Karpas-422 (cell line): ENCODE data around the gene LTO1. TPM values are rescaled to one million over a fixed set of nuclear protein-coding genes. Genes with fewer than 3 reads are reported as not detected.
A peak's percentile ranks its signal among the peaks of the same experiment; 100 is the strongest.

Experiments
- DNase-seq: peaks from one replicate; pipeline ENCODE4 v3.0.0-alpha.2; 2015
- H2AFZ ChIP-seq: fragments of 200-600 bp; sonication (generic); 2 replicates; pipeline ENCODE4 v1.6.1; 2014; ENCODE audit warnings: antibody characterized with exemption, low read length, mixed read lengths
- H3K27ac ChIP-seq: fragments of 200-600 bp; sonication (generic); 2 replicates; pipeline ENCODE4 v1.5.1; 2014; ENCODE audit warnings: mild to moderate bottlenecking, low read length, moderate library complexity
- H3K27me3 ChIP-seq: fragments of 200-600 bp; sonication (generic); 2 replicates; pipeline ENCODE4 v1.6.1; 2014; ENCODE audit warnings: low read length, mixed read lengths
- H3K36me3 ChIP-seq: fragments of 200-600 bp; sonication (generic); 2 replicates; pipeline ENCODE4 v1.6.1; 2014; ENCODE audit warnings: low read length, mixed read lengths; ENCODE audit not compliant: insufficient read depth
- H3K4me1 ChIP-seq: fragments of 200-600 bp; sonication (generic); 2 replicates; pipeline ENCODE4 v1.6.1; 2014; ENCODE audit warnings: mild to moderate bottlenecking, low read length, mixed read lengths
- H3K4me2 ChIP-seq: fragments of 200-600 bp; sonication (generic); 2 replicates; pipeline ENCODE4 v1.6.1; 2014; ENCODE audit warnings: low read length, low read depth, mild to moderate bottlenecking; ENCODE audit not compliant: poor library complexity, severe bottlenecking
- H3K4me3 ChIP-seq: fragments of 200-600 bp; sonication (generic); 2 replicates; pipeline ENCODE4 v1.5.1; 2014; ENCODE audit warnings: mild to moderate bottlenecking, antibody characterized with exemption, low read length, mixed read lengths
- H3K79me2 ChIP-seq: fragments of 200-600 bp; sonication (generic); 2 replicates; pipeline ENCODE4 v1.6.1; 2014; ENCODE audit warnings: mild to moderate bottlenecking, low read length, mixed read lengths
- H3K9ac ChIP-seq: fragments of 200-600 bp; sonication (generic); 2 replicates; pipeline ENCODE4 v1.6.0; 2014; ENCODE audit warnings: low read length
- H3K9me2 ChIP-seq: fragments of 200-600 bp; sonication (generic), shearing (Covaris generic); replicated peaks from 2 replicates; pipeline ENCODE4 v1.6.0; 2014; ENCODE audit warnings: mild to moderate bottlenecking, low read length, moderate library complexity; ENCODE audit not compliant: insufficient read depth
- H3K9me3 ChIP-seq: fragments of 300-700, 200-600 bp; sonication (generic); 2 replicates; pipeline ENCODE4 v1.6.1; 2014; ENCODE audit warnings: low read length, mixed read lengths
- H4K20me1 ChIP-seq: fragments of 200-600 bp; sonication (generic); 2 replicates; pipeline ENCODE4 v1.6.1; 2014; ENCODE audit warnings: mild to moderate bottlenecking, antibody characterized with exemption, low read length, low read depth; ENCODE audit not compliant: insufficient read depth
- total RNA-seq: library from RNA; depleted of rRNA; stranded (reverse); fragments of >200 nt; shearing (Covaris generic); gene quantifications from 2 replicates; pipeline ENCODE4 v1.2.3, GENCODE V29; 2014; ENCODE audit warnings: low replicate concordance

The LTO1 gene
- total RNA-seq, 1 experiment from 2014 or later: 26.2 TPM

DNA sequence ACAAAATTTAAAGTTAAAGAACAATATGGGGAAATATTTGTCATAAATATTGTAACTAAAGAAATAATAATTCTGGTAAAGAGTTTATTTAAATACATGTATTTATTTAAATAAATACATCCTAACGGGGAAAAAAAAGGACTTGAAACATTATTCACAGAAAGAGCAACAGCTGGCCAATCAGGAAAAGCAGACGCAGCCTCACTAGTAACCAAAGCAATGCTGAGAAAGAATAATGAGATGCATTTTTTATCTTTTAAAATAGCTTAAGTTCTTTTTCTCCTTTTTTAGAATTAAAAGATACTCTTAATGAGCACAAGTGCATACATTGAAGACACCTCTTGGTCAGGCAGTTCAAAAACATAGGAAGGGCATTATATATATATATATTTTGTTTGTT lies 2.6 kb upstream of the LTO1 start:
- Histone ChIP-seq H3K9me2 (no peaks in the 10 kb centered on the region), H3K36me3 (no peaks in the 10 kb centered on the region), H4K20me1 (peaks cover 17% of the 10 kb centered on the region), H3K9ac (no peak overlapping the region), H3K4me1 (peaks cover 12% of the 10 kb centered on the region), H2AFZ (no peak overlapping the region), H3K27me3 (no peaks in the 10 kb centered on the region), H3K4me2 (no peak overlapping the region), H3K4me3 (no peak overlapping the region), H3K9me3 (no peaks in the 10 kb centered on the region), H3K79me2 (peaks cover 23% of the 10 kb centered on the region), H3K27ac (no peak overlapping the region)
- no peak for DNase-seq

DNA sequence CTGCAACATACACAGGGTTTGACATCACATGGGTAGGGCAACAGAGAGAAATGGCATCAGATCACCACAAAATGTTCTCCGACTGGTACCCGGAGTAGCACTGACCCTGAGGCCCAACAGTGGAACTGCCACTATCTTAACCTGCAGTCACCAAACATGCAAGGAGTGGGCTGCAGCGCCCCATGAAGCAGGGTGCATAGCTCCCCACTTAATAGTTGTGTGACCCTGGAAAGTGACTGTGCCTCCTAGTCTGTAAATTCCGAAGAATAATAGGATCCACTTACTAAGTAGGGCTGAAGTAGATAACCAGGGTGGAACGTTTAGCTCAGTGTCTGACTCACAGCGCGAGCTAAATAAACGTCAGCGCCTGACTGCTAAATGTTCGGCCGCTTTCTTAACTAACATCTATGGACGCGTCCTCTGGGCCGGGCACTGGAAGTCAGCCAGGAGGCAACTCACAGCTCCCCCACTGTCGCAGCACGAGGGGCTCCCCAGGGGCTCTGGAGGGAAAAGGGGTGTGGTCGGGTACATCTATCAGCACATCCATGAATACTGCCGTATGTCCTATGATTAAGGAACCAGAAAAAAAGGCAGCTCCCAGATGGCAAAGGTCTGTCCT lies 777 bp downstream of the LTO1 start:
- Histone ChIP-seq H3K9ac (peak overlapping the region; percentile 95), H2AFZ (no peak overlapping the region), H4K20me1 (peaks cover 19% of the 10 kb centered on the region), H3K9me2 (no peaks in the 10 kb centered on the region), H3K4me2 (peak overlapping the region; percentile 76), H3K9me3 (no peaks in the 10 kb centered on the region), H3K27ac (no peak overlapping the region), H3K4me1 (peaks cover 12% of the 10 kb centered on the region), H3K4me3 (peak overlapping the region; percentile 79), H3K36me3 (peaks cover 4% of the 10 kb centered on the region; the same call in 1 of the 2 replicates), H3K27me3 (no peaks in the 10 kb centered on the region), H3K79me2 (peaks cover 26% of the 10 kb centered on the region)
- DNase-seq: peak; percentile 68

DNA sequence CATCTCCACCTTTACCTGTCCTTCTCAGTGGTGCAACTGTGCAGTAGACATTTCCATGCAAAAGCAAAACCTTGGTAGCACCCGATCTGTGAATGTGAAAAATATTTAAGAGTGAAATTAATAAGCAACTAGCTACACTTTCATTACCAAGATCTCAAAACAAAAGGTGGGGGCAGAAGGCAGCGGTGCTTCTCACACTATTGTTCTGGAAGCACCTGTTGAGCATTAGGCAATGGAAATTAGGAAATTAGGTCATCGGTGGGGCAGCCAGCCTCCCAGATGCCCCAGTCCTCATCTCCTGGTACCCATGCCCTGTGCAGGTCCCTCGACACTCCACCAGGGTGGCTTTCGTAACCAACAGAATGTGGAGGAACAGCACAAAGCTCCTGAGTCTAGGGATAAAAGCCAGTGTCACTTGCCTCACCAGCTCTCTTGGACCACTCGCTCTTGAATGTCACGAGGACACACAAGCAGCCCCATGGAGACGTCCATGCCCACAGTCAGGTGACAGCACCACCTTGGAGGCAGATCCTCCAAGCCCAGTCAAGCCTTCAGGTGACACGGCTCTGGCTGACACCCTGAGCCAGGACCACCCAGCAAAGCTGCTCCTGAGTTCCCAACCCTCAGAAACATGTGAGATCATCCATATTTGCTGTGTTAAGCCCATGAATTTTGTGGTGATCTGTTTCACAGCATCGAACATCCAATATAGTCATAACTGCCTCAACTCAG lies 3.3 kb downstream of the LTO1 start:
- Histone ChIP-seq H3K9ac (no peak overlapping the region), H3K4me2 (no peak overlapping the region), H3K4me3 (no peak overlapping the region), H3K4me1 (peaks cover 12% of the 10 kb centered on the region), H3K36me3 (peaks cover 8% of the 10 kb centered on the region; the same call in 1 of the 2 replicates), H3K9me2 (no peaks in the 10 kb centered on the region), H3K27ac (no peak overlapping the region), H4K20me1 (peaks cover 22% of the 10 kb centered on the region), H3K79me2 (peaks cover 26% of the 10 kb centered on the region), H3K27me3 (no peaks in the 10 kb centered on the region), H2AFZ (no peak overlapping the region), H3K9me3 (no peaks in the 10 kb centered on the region)
- no peak for DNase-seq

DNA sequence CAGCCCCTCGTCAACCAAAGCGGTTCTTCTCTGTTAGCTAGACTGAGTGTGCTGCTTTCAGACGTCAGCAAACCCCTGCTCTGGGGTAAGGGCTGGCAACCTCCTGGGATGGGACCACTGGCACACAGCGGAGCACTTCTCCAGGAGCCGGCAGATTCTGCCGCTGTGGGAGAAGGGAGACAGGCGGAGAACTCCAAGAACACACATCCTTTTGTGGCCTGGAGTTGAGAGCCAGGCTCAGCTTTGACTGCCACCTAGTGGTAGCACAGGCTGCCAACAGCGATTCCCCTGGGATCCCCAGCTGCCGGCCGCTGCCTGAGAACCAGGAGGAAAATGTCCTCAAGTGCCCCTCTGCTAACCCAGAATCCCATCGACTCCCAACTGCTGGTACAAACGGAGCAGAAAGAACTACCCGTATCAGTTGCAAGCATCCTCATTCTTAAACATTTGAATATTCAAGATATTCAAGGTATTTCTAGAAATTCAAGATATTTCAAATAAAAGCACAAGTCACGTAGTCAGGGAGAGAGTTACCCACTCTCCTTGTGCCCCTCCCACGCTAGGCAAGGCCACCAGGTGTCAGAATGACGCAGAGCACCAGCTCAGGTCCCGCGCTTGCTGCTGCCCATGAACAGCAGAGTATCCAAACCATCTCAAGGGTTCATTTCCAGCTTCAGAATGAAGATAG lies 4.9 kb downstream of the LTO1 start:
- Histone ChIP-seq H3K9ac (no peak overlapping the region), H3K27me3 (no peaks in the 10 kb centered on the region), H3K27ac (no peak overlapping the region), H3K4me3 (no peak overlapping the region), H3K4me1 (peaks cover 12% of the 10 kb centered on the region), H3K36me3 (peaks cover 8% of the 10 kb centered on the region; the same call in 1 of the 2 replicates), H3K79me2 (peaks cover 26% of the 10 kb centered on the region), H4K20me1 (peaks cover 22% of the 10 kb centered on the region), H3K9me3 (no peaks in the 10 kb centered on the region), H3K4me2 (no peak overlapping the region), H3K9me2 (no peaks in the 10 kb centered on the region), H2AFZ (no peak overlapping the region)
- DNase-seq: peak; percentile 90

DNA sequence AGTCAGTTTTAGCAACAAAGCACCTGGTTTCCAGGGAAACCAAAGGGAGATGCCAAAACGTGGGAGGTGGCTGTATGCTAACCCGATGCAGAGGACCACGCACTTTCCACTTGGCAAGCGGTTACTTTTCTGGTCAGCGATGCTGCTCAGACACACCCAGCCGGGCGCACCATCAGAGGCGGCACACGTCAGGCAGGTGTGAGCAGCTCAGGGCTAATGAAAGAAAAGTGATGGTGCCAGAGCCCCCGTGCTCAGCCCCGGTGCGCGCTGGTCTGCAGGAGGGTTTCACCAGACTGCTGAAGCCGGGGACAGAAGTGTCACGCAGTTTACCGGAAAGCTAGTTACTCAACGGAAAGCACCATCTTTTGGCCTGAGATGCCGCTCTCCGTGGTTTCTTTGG lies 5.7 kb downstream of the LTO1 start:
- Histone ChIP-seq H3K9ac (no peak overlapping the region), H3K27me3 (no peaks in the 10 kb centered on the region), H3K36me3 (peaks cover 8% of the 10 kb centered on the region; the same call in 1 of the 2 replicates), H4K20me1 (peaks cover 16% of the 10 kb centered on the region), H3K4me1 (peaks cover 12% of the 10 kb centered on the region), H3K4me2 (no peak overlapping the region), H3K9me3 (no peaks in the 10 kb centered on the region), H3K9me2 (no peaks in the 10 kb centered on the region), H3K4me3 (no peak overlapping the region), H3K27ac (no peak overlapping the region), H2AFZ (no peak overlapping the region), H3K79me2 (peaks cover 20% of the 10 kb centered on the region)
- no peak for DNase-seq

DNA sequence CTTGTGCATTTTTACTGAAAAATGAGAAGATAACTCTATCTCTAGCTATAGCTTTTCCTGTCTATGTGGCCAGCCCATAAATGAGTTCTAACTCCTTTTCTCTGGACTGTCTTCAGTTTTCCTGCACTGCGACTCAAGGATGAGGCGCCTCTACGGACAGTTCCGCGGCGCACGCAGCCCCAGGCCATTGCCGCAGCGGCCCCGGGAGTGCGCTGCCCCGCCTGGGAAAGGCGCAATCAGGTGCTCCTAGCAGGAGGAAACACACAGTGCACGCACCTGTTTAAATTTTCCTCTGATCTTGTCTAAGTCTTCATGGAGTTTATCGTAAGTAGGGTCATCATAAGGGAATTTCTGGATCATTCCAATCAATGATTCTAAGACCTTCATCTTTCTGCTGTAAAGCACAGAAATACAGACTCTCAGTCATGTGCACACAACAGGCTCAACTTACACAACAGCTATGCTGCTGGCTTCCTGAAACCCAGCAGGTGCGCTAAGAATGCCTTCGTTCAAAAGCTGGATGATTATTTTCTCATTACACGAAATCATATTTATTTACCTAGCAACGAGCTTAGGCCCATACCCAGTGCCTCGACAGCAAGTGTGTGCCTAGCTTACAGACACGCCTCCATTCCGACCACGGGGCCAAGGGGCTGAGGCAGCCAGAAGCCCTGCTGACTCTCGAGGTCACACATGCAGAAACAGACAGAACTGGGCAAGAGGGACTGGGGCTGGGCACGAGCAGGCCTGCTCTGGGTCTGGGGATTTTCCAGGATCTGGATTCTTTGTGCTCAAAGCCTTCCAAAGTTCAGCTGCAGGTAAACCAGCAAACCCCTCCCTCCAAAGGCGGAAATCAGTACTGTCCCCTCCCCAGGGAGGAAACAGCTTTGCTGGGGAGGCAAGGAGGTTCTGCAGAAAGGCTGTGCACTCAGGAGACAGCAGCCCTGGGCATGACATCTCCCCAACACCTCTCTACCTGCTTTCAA lies 7.2 kb downstream of the LTO1 start:
- Histone ChIP-seq H3K79me2 (peaks cover 5% of the 10 kb centered on the region; the same call in 1 of the 2 replicates), H3K27ac (no peak overlapping the region), H2AFZ (no peak overlapping the region), H3K27me3 (no peaks in the 10 kb centered on the region), H3K9me3 (no peaks in the 10 kb centered on the region), H3K4me1 (no peaks in the 10 kb centered on the region), H3K9ac (no peak overlapping the region), H3K9me2 (no peaks in the 10 kb centered on the region), H3K4me2 (no peak overlapping the region), H4K20me1 (peaks cover 5% of the 10 kb centered on the region; the same call in 1 of the 2 replicates), H3K4me3 (no peak overlapping the region), H3K36me3 (peaks cover 8% of the 10 kb centered on the region; the same call in 1 of the 2 replicates)
- no peak for DNase-seq

DNA sequence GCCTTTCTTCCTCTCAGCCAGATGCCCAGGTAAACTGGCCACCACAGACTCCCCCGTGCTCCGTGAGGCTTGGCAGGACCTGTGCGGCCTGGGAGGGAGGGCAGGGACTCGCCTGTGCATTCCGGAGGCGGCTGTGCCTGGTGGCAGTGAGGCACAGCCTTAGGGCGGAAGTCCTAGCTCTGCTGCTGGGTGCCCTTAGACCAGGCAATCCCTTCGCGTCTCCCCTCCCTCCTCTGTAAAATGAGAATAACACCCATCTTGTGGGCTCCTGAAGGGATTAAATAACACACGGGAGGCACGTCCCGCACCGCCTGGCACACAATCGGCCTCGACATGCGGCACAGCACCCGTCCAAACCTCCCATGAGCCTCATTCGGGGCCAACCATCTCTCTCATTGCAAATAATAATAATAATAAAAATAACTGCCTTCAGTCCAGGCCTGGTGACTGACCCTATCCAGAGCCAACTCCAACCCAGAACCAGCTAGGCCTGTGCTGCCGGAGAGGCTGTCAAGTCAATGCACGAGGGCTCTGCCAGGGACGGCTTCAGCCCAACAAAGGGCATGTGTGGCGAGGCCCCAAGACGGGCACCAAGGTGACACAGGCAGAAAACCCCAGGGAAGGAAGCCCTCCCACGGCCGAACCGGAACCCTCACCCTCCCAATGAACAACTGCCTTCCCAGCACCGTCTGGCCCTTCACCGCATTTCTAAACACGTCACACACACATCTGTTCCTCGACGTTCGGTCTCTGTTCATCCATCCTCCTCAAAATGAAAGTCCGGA lies 8.2 kb downstream of the LTO1 start:
- Histone ChIP-seq H3K9me2 (no peaks in the 10 kb centered on the region), H3K4me3 (no peak overlapping the region), H3K36me3 (peaks cover 8% of the 10 kb centered on the region; the same call in 1 of the 2 replicates)

More for the DNA sequence above, 8.2 kb downstream of the LTO1 start:
- Histone ChIP-seq H3K4me2 (no peak overlapping the region), H3K27ac (no peak overlapping the region), H3K9me3 (no peaks in the 10 kb centered on the region), H3K27me3 (no peaks in the 10 kb centered on the region), H4K20me1 (0 out of 2 replicates have a peak, but pooled peaks cover 9% of the 10 kb centered on the region), H3K79me2 (no peaks in the 10 kb centered on the region; the same call in 1 of the 2 replicates), H2AFZ (no peak overlapping the region), H3K9ac (no peak overlapping the region), H3K4me1 (no peaks in the 10 kb centered on the region)
- no peak for DNase-seq
